CD4-positive, alpha-beta T cell treated with Interleukin-17A for 1 hour (primary cell): ENCODE measurements around the gene BMP8A.

ENCODE experiments used
- DNase-seq: peaks from one replicate; pipeline ENCODE4 v3.0.0-alpha.2; 2020

BMP8A gene

GRCh38 chr1:39573736-39574624 is 82.5 kb downstream of the BMP8A start:
- DNase-seq = no peak

DNA sequence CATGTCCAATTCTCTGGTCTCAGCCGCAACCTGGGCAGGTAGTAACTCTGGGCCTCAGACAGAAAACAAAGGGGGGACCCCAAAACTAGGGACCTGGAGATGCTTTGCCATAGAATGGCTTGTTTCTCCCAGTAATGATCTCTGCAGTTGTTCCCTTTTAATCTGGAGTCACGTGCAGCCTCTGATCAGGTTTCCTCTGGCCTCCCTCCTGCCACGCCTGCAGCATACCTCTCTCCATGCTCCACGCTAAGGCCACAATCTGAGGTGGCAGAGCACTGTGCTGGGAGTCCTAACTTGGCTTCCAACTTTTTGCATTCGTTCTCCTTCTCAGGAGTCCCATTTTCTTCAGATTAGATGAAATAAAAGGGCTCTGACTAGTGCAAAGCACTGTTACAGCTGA is 83.2 kb downstream of the BMP8A start:
- no peak for DNase-seq
